ENCODE results near the gene CACNA1H.
"Not testable (repeated sequence)": the region's sequence is repeated elsewhere in the genome, so short reads cannot be mapped to it uniquely, and the experiment has no call there.

- not testable (repeated sequence) for TF ChIP-seq SP1 (IDR thresholded peaks at IDR 0.05); ELF4 (IDR thresholded peaks at IDR 0.05); FOXA1 (IDR thresholded peaks at IDR 0.05); PKNOX1 (IDR thresholded peaks at IDR 0.05); FOXM1 (IDR thresholded peaks at IDR 0.05; ENCODE audit: borderline replicate concordance); ZNF384 (IDR thresholded peaks at IDR 0.05)
Observed at GRCh38 chr16:1269418-1269817, 116.5 kb downstream of the CACNA1H start.
